GM03348 (cell line): ENCODE measurements around the gene TRIM17.

Source experiments
- DNase-seq: peaks from one replicate; pipeline ENCODE4 v3.0.0; 2012; ENCODE audit warnings: low spot score

TRIM17 gene

GRCh38 chr1:228417061-228417460 is 400 bp upstream of the TRIM17 start:
- DNase-seq: no peak

GRCh38 chr1:228415853-228416216 is 826 bp downstream of the TRIM17 start:
- no peak for DNase-seq

DNA sequence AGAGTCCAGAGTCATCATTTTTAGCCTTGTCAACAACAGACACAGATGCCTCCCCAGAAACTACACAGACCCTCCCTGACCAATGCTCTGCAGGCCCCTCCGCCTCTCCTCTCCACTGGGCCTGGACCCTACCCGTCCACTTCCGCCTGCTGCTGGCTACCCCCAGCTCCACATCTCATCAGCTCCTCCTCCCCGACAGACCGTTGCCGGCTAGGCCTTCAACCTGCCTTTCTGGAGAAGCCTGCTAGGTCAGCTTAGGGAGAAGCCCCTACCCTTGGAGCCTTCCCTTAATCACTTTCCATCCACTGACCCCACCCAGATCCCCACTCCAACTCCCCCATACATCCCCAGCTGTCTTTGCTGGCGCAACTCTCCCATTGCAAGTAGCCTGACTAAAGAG is 1.4 kb downstream of the TRIM17 start:
- DNase-seq: no peak

DNA sequence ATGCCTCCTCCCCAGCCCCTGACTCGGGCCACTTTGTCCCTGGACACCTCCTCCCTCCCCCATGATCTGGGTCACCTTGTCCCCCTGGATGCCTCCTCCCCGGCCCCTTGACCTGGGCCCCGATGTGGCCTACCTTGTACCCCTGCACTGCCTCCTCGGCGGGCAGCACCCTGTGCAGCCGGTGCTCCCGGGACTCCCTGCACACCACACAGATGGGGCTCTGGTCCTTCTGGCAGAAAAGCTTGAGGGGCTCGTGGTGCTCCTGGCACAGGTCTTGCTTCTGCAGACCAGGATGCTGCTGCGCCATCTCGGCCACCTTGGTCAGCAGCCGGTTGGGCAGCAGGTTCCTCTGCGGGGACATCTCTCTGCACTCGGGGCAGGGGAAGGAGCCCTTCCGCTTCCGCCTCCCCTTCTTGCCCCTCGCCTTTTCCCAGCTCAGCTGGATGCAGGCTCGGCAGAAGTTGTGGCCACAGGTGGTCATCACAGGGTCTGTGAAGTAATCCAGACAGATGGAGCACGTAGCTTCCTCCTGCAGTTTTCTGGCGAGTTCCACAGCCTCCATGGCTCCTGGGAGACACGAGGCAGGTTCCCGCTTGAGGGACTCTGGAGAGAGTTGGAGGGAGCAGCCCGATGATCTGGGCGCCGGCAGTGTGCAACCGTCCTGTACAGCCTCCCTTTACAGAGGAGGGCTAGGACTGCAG is 2.0 kb downstream of the TRIM17 start:
- no peak for DNase-seq

DNA sequence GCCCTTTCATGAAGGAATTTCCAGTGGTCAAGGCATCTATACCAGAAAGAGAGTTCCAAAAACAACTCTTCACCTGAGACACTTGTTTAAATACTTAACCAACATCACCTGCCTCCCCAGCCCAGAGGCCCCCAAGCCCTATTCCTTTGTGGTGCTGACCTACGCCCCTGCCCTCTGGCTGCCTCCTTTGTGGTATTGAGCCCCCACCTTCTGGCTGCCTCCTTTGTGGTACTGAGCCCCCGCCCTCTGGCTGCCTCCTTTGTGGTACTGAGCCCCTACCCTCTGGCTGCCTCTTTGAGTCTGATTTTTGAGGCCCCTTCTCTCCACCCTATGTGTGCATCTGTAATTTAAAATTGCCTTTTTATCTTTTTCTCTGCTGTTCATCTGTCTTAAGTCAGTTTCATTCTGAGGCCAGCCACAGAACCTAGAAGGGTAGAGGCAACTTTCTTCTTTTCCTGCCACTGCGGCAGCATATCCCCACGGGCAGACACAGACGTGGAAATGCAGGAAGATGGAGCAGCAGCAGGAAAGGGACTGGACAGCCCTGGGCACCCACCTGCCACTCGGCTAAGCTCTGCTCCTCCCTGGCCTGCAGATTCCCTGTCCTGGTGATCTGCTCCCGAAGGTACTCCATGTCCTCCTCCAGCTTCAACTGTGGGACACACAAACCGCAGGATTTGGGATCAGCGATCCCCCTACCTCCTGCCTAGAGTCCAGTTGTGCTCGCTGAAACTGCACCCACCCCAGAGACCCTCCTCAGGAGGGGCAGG is 3.2 kb downstream of the TRIM17 start:
- no peak for DNase-seq

- no peak for DNase-seq
Measured at GRCh38 chr1:228411548-228412430, 4.9 kb downstream of the TRIM17 start.

- no peak for DNase-seq
Measured at GRCh38 chr1:228411121-228411520, 5.5 kb downstream of the TRIM17 start.

DNA sequence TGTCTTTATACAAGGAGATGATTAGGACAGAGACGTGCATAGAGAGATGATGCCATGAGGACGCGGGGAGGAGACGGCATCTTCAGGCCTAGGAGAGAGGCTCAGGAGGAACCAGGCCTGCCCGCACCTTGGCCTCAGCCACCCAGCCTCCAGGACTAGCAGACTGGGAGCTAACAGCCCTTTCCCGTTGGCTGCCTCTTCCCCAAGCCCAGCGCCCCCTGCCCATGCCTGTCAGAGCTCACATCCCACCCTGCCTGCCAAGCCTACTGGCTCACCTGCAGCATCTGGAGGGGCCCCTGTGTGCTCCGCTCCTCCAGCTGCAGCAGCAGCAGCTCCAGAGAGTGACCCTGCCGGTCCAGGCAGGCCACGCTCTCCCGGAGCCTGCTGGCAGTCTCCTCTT is 6.0 kb downstream of the TRIM17 start:
- DNase-seq: no peak

GRCh38 chr1:228410015-228410414 is 6.6 kb downstream of the TRIM17 start:
- no peak for DNase-seq

DNA sequence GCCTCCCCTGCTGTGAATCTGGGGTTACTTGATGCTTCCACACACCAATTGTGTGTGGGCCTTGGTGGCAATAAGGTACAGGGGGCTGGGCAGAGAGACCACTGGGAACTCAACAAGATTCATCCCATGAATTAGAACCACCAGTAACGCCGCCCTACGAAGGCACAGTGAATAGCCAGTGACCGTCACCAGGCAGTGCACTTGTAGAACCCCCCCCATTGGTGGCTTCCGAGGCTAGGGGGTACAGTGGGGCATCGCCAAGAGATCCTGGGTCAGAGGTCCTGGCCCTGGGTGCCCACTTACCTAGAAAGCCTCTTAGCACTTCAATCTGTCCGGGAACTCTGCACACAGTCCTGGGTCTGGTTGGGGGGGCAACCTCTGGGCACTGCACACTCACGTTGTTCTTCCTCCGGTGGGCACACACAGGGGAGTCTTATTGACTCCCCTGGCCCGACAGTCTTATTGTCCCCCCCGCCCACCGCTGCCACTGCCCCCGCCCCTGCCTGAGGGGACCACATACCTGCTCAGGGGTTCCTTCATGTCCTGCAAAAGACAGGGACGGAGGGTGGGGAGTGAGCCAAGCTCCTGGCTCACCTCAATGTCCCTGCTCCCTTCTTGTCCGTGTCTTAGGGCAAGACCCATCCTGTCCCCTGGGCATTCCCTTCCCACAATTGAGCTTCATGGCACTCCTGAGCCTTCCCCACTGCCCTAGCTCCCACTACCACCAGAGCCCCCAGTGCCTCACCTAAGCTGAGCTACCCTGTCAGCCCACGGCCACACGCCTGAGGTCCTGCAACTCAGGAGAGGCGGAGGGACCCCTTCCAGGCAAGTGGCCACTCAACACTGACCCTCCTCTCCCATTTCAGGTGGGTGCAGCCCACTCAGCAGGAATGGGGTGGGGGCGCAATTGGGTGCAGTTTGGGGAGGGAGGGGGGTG is 7.5 kb downstream of the TRIM17 start:
- DNase-seq: no peak

DNA sequence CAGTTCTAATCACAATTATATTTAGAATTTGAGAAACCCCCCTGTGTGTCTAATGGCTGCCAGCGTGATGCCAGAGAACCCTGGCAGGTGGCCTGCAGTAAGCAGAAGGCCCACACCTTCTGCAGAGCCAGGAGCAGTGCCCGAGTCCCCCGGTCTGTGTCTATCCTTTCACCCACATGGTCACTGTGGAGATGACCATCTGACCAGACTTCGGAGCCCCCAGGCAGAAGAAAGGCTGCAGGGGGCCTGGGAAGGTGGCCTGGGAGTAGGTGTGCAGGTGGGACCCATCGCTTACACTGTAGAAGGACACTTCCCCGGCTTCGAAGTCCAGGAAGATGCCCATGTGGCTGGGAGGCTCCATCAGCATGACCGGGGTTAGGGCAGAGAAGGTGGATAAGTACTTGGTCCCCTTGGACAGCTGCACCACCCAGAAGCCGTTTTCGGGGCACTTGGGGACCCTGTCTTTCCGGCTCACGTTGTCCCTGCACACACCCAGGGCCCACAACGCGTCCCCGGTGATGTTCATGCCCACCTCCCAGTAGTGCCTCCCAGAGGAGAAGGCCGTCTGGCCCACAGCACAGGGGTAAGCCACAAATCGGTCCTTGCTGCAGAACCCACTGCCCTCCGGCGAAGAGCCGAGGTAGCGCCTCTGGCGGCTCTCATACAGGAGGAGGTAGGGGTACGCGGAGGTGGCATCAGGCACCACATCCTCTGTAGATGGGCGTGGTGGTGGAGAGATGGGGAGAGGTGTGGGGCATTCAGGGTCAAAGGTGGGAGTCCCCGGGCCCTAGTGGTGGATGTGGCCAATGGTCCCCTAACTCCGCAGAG is 8.4 kb downstream of the TRIM17 start:
- DNase-seq: no peak

DNA sequence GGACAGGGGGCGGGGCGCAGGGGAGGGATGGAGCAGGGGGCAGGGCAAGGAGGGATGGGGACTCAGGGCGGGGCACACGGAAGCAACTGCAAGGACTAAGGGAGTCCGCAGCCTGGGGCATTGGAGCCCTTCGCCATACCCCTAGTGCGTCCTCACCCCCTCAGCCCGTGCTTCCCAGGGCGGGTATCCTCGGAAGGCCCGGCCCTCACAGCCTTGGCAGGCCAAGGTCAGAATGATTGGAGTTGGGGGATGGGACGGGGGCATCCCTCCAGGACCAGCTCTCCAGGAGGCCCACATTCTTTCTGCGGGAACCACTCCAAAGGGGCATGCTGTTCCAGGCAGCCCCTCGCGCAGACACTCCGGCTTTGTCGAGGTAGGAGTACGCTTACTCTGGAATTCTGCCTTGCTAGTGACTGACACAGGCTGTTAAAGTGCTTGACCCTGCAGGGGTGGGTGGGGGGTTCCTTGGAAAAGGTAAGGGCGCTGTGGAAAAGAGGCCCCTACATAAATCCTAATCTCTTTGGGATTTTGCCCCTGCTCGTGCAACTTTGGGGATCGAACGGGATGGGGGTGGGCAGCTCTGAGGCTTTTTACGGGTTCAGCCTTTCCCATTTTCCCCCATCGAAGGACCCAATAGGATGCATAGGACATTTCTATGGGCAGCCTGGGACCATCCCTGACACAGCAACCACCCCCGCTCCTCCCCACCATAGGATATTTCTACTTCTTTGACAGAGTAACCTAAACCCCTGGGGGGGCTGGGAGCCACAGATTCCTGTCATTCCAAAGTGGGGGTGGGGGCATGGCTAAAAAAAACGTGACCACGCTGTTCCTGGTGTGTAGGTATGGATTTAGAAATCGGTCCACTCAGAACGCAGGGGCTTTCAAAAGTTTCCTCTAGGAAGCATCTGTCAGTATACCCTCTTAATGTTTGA is 9.3 kb downstream of the TRIM17 start:
- no peak for DNase-seq

- no peak for DNase-seq
Measured at GRCh38 chr1:228405979-228406228, 10.8 kb downstream of the TRIM17 start.

GRCh38 chr1:228405200-228405978 is 11.3 kb downstream of the TRIM17 start:
- no peak for DNase-seq

GRCh38 chr1:228404107-228404720 is 12.4 kb downstream of the TRIM17 start:
- no peak for DNase-seq

GRCh38 chr1:228403231-228403631 is 13.4 kb downstream of the TRIM17 start:
- DNase-seq: no peak

DNA sequence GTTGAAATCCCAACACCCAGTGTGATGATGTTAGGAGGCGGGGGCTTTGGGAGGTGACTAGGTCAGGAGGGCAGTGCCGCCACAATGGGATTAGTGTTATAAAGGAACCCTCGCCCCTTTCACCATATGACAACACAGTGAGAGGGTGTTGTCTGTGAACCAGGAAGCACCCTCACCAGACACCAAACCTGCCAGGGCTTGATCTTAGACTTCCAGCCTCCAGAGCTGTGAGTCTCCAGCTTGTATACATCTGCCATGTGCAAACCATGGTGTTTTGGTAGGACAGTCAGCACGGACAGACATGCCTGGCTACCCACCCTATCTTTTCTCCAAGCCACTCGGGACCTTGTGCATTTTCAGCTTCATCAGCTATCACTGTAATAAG is 14.0 kb downstream of the TRIM17 start:
- DNase-seq: no peak

DNA sequence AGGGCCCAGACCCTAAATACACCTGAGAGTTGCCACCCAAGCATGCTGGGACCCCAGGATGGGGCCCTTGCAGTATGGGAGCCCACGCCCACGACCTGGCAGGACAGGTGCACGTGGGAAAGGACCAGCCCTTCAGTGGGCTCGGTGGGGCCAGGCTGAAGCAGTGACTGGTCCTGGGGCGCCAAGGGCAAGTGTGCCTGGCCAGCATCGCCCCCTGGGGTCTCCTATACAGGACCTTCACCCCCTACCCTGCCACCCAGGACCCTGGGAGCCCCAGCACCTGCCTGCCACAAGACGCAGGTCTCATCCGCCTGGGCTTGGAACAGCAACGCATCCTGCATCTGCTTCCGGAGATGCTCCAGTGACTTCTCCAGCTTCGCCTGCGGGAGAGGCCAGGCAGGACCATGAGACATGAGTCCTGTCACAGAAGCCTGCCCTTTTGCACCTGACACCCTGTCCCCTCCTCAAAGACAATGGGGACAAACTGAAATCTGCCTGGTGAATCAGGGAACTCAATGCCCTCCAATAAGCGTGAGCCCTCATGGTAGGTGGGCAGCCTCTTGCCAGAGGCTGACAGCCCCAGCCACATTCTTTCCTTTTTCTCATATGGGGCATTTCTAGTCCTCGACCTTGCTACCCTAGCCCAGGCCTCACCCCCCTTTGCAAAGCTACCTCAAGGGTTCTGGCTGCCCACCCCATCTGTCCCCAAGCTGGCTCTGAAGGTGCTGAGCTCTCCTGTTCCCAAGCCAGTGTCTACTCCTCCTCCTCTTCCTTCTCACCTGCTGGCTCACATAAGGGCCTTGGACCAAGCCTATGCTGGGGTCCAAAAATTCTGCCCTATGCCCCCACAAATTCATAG is 14.7 kb downstream of the TRIM17 start:
- DNase-seq: no peak
